Natural killer cell (primary cell): ENCODE measurements around the gene ZNF146. TPM values are rescaled to one million over a fixed set of nuclear protein-coding genes. Genes with fewer than 3 reads are reported as not detected.
"Not testable (repeated sequence)": the region's sequence is repeated elsewhere in the genome, so short reads cannot be mapped to it uniquely, and the experiment has no call there.

Experiments used
- ATAC-seq, 3 donors: fragments of 150-1000 bp in 2 of 3; fragments of 200-7000 bp in 1 of 3; cut with Tn5 transposase; 1 replicate in 1 of 3; 2 replicates in 2 of 3; pipeline ENCODE4 v1.10.0; 2021; ENCODE audit warnings: mild to moderate bottlenecking in 2 of 3, moderate library complexity in 2 of 3
- DNase-seq, 2 donors: peaks; one replicate each; pipeline versions ENCODE4 v3.0.0 to v3.0.0-alpha.2; 2013 to 2021; ENCODE audit warnings: mixed read lengths in 1 of 2
- H3K27ac ChIP-seq: one replicate; pipeline ENCODE4 v1.5.1; 2013; ENCODE audit warnings: mild to moderate bottlenecking, low read length
- H3K27me3 ChIP-seq: one replicate; pipeline ENCODE4 v1.6.1; 2013; ENCODE audit warnings: low read length; ENCODE audit not compliant: control insufficient read depth, insufficient read depth
- H3K36me3 ChIP-seq: one replicate; pipeline ENCODE4 v1.6.1; 2013; ENCODE audit warnings: low read length; ENCODE audit not compliant: control insufficient read depth, insufficient read depth
- H3K4me1 ChIP-seq: one replicate; pipeline ENCODE4 v1.6.1; 2013; ENCODE audit warnings: low read length; ENCODE audit not compliant: control insufficient read depth, insufficient read depth
- H3K4me3 ChIP-seq: one replicate; pipeline ENCODE4 v1.5.1; 2013; ENCODE audit warnings: low read length
- H3K9me3 ChIP-seq: one replicate; pipeline ENCODE4 v1.6.1; 2013; ENCODE audit warnings: low read length; ENCODE audit not compliant: control insufficient read depth, insufficient read depth
- H3K27ac Mint-ChIP-seq, 2 donors: one replicate each; pipeline ENCODE4 v1.8.0; 2022; ENCODE audit warnings: mild to moderate bottlenecking in 2 of 2, mixed read lengths in 2 of 2, moderate library complexity in 1 of 2
- H3K27me3 Mint-ChIP-seq, 2 donors: one replicate each; pipeline ENCODE4 v1.8.0; 2022; ENCODE audit warnings: low read depth in 2 of 2, mixed read lengths in 2 of 2
- H3K36me3 Mint-ChIP-seq: one replicate; pipeline ENCODE4 v1.8.0; 2022; ENCODE audit warnings: mixed read lengths
- H3K4me1 Mint-ChIP-seq, 2 donors: one replicate each; pipeline ENCODE4 v1.8.0; 2022; ENCODE audit warnings: mixed read lengths in 2 of 2
- H3K4me3 Mint-ChIP-seq: one replicate; pipeline ENCODE4 v1.8.0; 2022; ENCODE audit warnings: mild to moderate bottlenecking, moderate library complexity, mixed read lengths
- H3K9me3 Mint-ChIP-seq, 2 donors: one replicate each; pipeline ENCODE4 v1.8.0; 2022; ENCODE audit warnings: mixed read lengths in 2 of 2
- WGBS: methylation state at CpG from one replicate; pipeline ENCODE4 v1.1.7; 2013; ENCODE audit warnings: missing lambda C conversion rate; ENCODE audit not compliant: insufficient coverage; 5-methylcytosine and 5-hydroxymethylcytosine counted together
- intact Hi-C: fragments of 100-400 bp; cut with micrococcal nuclease; formaldehyde crosslinking; loops from one replicate; pipeline ENCODE4 v1.14.2; 2022
- total RNA-seq, 4 donors: library from RNA; stranded (reverse); fragments of 120-200 nt in 1 of 4; gene quantifications; one replicate each; pipeline versions ENCODE4 v1.2.3 to v1.2.4, GENCODE V29; 2013 to 2022
- TF ChIP-seq, protein P1 (sequence below): fragments of 200-600 bp; IDR thresholded peaks from one replicate; pipeline ENCODE4 v1.8.0; 2022; ENCODE audit warnings: antibody characterized with exemption

ZNF146 gene
- total RNA-seq, 3 donors from 2014 or later (not counting 1 experiment from before 2014, with no cell fraction given) = 20.3 to 37.3 (median 21.5) TPM

DNA sequence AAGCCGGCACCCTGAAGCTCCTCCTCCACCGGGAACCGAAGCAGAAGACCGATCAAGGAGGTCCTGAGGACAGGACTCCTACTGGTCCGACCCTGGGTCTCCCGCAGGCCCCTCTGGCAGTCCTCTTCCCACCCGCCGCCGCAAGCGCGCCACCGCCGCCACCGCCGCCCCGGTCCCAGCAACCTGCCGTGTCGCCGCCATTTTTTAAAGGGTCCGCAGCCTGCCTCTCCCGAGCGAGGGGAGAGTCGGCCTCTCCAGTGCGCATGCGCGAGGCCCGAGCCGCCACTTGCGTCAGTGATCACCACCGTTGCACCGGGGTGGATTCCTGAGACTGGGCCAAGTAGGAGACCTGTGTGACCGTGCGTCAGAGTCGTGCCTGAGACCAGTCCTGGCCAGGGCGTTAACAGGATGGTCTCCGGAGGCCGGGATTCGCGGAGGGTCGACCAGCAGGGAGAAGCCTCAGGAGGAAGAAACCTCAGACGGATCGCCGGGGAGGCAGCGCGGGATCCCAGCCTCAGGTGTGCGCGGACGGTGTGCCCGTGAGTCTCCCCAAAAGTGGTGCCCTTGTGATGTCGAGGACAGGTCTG, 51.6 kb downstream of the ZNF146 start:
- intact Hi-C loops = no loop called here
- H3K9me3 ChIP-seq = peaks cover 17% of the 10 kb centered on the region
- Mint-ChIP-seq H3K9me3 (peaks cover 8 to 24% of the 10 kb centered on the region in 2 donors), H3K4me1 (no peaks in the 10 kb centered on the region), H3K27ac (no peak overlapping the region), H3K4me3 (no peak overlapping the region), H3K27me3 (no peaks in the 10 kb centered on the region), H3K36me3 (peaks cover 16% of the 10 kb centered on the region)
- ATAC-seq (no peak), DNase-seq (no peak)
- no peaks in the 10 kb centered on the region for H3K27me3 ChIP-seq
- TF ChIP-seq, protein P1, sequence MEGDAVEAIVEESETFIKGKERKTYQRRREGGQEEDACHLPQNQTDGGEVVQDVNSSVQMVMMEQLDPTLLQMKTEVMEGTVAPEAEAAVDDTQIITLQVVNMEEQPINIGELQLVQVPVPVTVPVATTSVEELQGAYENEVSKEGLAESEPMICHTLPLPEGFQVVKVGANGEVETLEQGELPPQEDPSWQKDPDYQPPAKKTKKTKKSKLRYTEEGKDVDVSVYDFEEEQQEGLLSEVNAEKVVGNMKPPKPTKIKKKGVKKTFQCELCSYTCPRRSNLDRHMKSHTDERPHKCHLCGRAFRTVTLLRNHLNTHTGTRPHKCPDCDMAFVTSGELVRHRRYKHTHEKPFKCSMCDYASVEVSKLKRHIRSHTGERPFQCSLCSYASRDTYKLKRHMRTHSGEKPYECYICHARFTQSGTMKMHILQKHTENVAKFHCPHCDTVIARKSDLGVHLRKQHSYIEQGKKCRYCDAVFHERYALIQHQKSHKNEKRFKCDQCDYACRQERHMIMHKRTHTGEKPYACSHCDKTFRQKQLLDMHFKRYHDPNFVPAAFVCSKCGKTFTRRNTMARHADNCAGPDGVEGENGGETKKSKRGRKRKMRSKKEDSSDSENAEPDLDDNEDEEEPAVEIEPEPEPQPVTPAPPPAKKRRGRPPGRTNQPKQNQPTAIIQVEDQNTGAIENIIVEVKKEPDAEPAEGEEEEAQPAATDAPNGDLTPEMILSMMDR = no peak
- H3K27ac ChIP-seq = no peak overlapping the region
- H3K4me3 ChIP-seq = no peak overlapping the region
- H3K36me3 ChIP-seq = no peaks in the 10 kb centered on the region
- WGBS = 92% methylated on average over 50 of the region's 50 CpGs
- no peaks in the 10 kb centered on the region for H3K4me1 ChIP-seq

DNA sequence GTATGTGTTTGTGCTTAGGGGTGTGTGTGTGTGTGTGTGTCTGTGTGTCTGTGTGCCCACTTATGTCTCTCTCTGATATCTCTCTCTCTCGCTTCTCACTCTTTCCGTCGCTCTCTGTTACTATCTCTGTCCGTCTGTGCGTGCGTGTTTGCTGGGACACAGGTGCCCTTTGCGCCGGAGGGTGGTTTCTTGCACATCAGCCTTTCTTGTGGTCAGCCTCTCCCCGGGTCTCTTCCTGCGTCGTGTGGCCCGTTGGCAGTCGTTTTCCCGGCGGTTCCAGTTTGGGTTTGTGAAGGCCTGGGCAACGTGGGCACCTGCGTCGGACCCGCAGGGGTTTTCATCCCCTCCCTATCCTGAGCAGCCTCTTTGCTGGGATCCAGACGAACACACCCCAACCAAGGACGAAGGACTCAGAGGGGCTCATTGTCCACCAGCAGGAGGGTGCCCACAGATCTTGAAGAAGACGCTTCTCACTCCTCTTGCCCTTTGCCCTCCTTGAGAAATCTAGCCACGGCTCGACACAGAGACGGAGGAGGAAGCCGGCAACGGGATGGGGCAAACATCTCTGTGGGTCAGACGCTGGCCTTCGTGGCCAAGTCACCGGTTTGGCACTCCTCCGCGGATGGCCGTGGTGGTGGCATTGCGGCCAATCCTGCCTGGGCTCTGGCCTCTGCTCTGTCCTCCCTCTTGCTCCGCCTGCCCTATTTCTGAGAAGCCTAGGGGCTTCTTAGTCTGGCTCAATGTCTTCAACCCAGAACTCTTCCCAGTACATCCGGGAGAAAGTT, 52.3 kb downstream of the ZNF146 start:
- Histone ChIP-seq H3K27ac (no peak overlapping the region), H3K36me3 (no peaks in the 10 kb centered on the region), H3K27me3 (no peaks in the 10 kb centered on the region), H3K9me3 (peaks cover 17% of the 10 kb centered on the region), H3K4me3 (no peak overlapping the region), H3K4me1 (no peaks in the 10 kb centered on the region)
- TF ChIP-seq, protein P1 = no peak
- no peaks in the 10 kb centered on the region for H3K27me3 Mint-ChIP-seq
- ATAC-seq = no peak
- peaks cover 16% of the 10 kb centered on the region for H3K36me3 Mint-ChIP-seq
- no peak for DNase-seq
- no peak overlapping the region for H3K27ac Mint-ChIP-seq
- intact Hi-C loops = no loop called here
- H3K9me3 Mint-ChIP-seq = peaks cover 8 to 24% of the 10 kb centered on the region in 2 donors
- WGBS = 98% methylated on average over 35 of the region's 36 CpGs
- no peaks in the 10 kb centered on the region for H3K4me1 Mint-ChIP-seq
- H3K4me3 Mint-ChIP-seq = no peak overlapping the region

DNA sequence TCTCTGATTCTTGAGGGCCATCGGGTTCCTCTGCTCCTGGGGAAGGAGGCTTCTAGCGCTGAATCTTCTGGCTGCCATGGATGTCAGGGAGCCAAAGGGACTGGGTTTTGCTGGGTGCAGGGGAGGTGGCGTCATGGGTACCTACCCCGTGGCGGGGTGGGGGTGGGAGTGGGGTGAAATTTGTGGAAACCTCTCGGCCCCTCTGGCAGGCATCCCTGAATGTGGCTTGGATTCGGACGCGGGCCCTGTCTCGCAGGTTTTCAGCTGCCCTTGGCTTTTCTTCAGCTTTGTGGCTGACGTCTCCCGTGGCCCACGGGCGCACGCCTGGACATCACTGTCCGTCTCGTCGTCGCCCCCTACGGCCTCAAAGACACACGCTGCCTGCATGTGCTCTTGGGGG, 53.2 kb downstream of the ZNF146 start:
- H3K9me3 ChIP-seq = peaks cover 17% of the 10 kb centered on the region
- H3K4me1 Mint-ChIP-seq, ATAC-seq, H3K4me1 ChIP-seq, H3K4me3 ChIP-seq, H3K27ac Mint-ChIP-seq, H3K27ac ChIP-seq, H3K27me3 ChIP-seq, H3K4me3 Mint-ChIP-seq, intact Hi-C loops, H3K27me3 Mint-ChIP-seq, DNase-seq, H3K36me3 ChIP-seq: not testable (repeated sequence)
- H3K36me3 Mint-ChIP-seq = peaks cover 16% of the 10 kb centered on the region
- 90% methylated on average over 15 of the region's 21 CpGs for WGBS
- peaks cover 8 to 23% of the 10 kb centered on the region in 2 donors for H3K9me3 Mint-ChIP-seq

DNA sequence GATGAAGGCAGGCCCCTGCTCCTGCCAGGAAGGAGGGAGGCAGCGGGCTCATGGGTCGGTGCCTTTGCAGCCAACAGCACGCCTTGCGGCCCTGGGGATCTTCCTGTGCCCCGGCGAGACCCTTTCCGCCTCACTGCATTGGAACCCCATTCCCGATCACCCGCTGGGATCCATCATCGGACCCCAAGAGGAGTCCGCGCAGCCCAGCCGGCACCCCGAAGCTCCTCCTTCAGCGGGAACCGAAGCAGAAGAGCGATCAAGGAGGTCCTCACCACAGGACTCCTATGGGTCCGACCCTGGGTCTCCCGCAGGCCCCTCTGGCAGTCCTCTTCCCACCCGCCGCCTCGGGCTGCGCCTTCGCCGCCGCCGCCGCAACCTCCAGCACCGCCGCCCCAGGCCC, 53.7 kb downstream of the ZNF146 start:
- peaks cover 17% of the 10 kb centered on the region for H3K9me3 ChIP-seq
- H3K27ac ChIP-seq, H3K4me1 Mint-ChIP-seq, H3K27me3 Mint-ChIP-seq, DNase-seq, H3K27ac Mint-ChIP-seq, H3K4me3 ChIP-seq, H3K36me3 ChIP-seq, intact Hi-C loops, ATAC-seq, H3K4me3 Mint-ChIP-seq, H3K27me3 ChIP-seq, H3K4me1 ChIP-seq: not testable (repeated sequence)
- Mint-ChIP-seq H3K36me3 (peaks cover 13% of the 10 kb centered on the region), H3K9me3 (peaks cover 7 to 19% of the 10 kb centered on the region in 2 donors)
- 83% methylated on average over 8 of the region's 30 CpGs for WGBS

DNA sequence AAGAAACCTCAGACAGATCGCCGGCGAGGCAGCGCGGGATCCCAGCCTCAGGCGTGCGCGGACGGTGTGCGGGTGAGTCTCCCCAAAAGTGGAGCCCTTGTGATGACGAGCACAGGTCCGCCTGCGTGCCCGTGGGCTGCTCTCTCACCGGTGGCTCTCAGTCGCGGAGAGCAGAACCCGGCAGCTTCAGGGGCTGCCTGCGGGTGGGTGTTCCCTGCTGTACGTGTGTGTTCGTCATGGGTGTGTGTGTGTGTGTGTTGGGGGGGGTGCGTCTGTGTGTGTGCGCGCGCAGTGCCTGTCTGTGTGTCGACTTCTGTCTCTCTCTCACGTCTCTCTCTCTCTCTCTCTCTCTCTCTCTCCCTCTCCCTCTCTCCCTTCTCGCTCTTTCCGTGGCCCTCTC, 54.4 kb downstream of the ZNF146 start:
- H3K36me3 ChIP-seq, DNase-seq, H3K4me3 Mint-ChIP-seq, H3K27ac Mint-ChIP-seq, H3K27me3 ChIP-seq, ATAC-seq, intact Hi-C loops, H3K4me1 ChIP-seq, H3K27ac ChIP-seq, H3K27me3 Mint-ChIP-seq, H3K36me3 Mint-ChIP-seq, H3K4me3 ChIP-seq, H3K4me1 Mint-ChIP-seq: not testable (repeated sequence)
- no CpG with 5 or more reads among the region's 29 CpGs for WGBS
- H3K9me3 Mint-ChIP-seq = peaks cover 5 to 13% of the 10 kb centered on the region in 2 donors
- peaks cover 17% of the 10 kb centered on the region for H3K9me3 ChIP-seq
